ENCODE measurements around the gene RSBN1.

DNA sequence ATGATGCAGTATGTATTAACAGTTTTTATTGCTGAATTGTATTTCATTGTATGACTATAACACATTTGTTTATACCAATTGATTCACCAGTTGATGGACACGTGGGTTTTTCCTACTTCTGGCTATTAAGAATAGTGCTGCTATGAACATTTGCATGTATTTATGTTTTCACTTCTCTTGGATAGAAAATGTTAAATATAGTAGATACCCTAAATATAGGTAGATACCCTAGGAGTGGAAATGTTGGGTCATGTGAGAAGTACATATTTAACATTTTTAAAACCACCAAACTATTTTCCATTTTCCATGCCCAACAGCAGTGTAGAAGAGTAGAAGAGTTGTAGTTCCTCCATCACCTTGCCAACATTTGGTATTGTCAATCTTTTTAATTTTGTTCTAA is 60.8 kb downstream of the RSBN1 start:
- TF ChIP-seq, protein P1, sequence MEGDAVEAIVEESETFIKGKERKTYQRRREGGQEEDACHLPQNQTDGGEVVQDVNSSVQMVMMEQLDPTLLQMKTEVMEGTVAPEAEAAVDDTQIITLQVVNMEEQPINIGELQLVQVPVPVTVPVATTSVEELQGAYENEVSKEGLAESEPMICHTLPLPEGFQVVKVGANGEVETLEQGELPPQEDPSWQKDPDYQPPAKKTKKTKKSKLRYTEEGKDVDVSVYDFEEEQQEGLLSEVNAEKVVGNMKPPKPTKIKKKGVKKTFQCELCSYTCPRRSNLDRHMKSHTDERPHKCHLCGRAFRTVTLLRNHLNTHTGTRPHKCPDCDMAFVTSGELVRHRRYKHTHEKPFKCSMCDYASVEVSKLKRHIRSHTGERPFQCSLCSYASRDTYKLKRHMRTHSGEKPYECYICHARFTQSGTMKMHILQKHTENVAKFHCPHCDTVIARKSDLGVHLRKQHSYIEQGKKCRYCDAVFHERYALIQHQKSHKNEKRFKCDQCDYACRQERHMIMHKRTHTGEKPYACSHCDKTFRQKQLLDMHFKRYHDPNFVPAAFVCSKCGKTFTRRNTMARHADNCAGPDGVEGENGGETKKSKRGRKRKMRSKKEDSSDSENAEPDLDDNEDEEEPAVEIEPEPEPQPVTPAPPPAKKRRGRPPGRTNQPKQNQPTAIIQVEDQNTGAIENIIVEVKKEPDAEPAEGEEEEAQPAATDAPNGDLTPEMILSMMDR (IDR thresholded peaks at IDR 0.05), result no peak
- TF ChIP-seq POLR2AphosphoS5 (IDR thresholded peaks at IDR 0.05), result no peak
- TF ChIP-seq EP300 (IDR thresholded peaks at IDR 0.05), result no peak
- no peak for TF ChIP-seq POLR2A (IDR thresholded peaks at IDR 0.05)
